Measurements from ENCODE around the gene FABP7.
"Not testable (repeated sequence)": the region's sequence is repeated elsewhere in the genome, so short reads cannot be mapped to it uniquely, and the experiment has no call there.

FABP7 gene

DNA sequence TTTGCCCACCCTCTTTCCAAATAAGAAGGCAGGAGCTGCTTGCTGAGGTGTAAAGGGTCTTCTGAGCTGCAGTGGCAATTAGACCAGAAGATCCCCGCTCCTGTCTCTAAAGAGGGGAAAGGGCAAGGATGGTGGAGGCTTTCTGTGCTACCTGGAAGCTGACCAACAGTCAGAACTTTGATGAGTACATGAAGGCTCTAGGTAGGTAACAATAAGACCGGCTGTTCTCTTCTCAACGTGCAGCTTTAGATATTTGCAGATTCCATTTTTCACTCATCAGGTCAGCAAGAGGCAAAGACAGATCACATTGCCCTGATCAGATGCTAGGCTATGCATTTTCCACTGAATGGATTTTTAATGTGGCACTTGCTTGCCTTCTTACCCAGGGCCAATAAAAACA, at the start of gene FABP7:
FABP7 (plus strand) TSS at position 50 of the 400 bp plus-strand sequence; CDS start at position 129, 79 bp downstream.
- no peak for DNase-seq (ENCODE audit: low read depth)

GRCh38 chr6:122730334-122730733, 49.2 kb upstream of the FABP7 start:
- no peak for DNase-seq (ENCODE audit: low read depth)

- no peak for DNase-seq (ENCODE audit: low read depth)
These were observed 48.6 kb upstream of the FABP7 start for GRCh38 chr6:122730775-122731386.

DNA sequence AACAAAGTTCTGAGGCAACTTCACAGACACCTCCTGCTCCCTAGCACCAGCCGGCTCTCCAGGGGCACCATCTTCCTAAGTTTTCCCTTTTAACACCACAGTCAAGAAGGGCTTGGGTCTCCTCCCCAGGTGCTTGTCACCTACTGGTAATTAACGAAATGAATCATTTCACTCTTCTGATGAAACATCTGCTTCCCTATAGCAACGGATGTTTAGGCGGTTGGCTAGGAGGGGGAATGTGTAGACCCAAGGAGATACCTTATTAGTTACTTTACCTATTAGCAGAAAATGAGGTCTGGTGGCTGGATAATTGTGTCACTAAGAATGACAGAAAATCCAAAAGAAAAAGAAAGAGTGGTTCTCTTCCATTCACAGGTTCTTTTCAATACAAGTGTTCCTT, 46.3 kb upstream of the FABP7 start:
- DNase-seq (ENCODE audit: low read depth): no peak

DNA sequence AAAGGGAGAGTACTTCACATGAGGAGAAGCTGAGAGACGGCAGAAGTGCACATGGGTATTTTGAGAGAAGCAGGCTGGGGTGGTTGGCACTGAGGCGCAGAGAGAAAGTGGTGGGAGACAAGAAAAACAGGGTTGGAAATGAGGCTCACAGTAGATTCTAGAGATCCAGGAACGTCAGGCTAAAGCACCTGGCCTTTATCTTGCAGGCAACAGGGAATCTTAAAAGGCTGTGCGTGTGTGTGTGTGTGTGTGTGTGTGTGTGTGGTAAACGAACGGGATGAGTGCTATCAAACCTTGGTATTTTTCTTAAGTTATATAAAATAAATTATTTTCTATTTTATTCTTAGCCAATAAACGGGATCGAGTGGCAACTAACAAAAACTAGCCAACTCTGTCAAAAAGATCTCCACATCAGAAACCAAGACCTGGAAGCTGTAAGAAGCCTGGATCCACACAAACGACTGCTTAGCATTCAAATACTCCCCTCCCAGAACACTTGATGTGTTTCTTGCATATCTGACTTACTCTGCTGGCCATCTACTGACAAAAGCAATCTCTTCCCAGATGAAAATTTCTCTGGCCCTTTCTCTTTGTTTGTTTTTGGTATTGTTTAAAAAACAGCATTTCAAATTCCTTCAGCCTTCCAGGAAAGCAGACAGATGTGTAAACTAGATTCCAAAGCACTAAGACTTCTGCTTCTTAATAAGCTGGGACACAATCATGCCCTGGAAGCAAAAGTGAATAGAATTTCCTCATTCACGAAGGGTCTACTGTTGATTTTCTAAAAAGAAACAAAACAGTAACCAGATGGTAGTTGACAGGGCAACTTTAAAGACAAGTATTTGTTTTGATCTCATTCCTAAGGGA, 44.8 kb upstream of the FABP7 start:
- no peak for DNase-seq (ENCODE audit: low read depth)

DNA sequence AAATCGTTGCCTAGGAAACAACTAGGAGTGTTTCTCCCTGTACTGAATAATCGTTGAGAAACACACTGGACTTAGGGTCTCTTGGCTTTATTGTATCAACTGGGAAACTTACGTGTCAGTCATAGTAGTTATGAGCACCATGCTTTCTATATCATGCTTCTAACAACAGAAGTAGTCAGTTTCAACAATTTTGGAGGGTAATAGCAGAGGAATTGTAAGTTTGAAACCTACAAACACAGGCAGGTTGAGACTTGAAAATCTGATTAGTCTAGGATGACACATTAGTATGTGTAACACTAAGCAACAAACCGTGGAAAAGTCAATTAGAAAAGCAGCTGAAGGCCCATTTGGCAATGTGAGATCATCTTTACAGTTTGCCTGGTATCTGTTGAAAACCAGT, 43.9 kb upstream of the FABP7 start:
- no peak for DNase-seq (ENCODE audit: low read depth)

- no peak for DNase-seq (ENCODE audit: low read depth)
These were observed 43.4 kb upstream of the FABP7 start for GRCh38 chr6:122736163-122736562.

DNA sequence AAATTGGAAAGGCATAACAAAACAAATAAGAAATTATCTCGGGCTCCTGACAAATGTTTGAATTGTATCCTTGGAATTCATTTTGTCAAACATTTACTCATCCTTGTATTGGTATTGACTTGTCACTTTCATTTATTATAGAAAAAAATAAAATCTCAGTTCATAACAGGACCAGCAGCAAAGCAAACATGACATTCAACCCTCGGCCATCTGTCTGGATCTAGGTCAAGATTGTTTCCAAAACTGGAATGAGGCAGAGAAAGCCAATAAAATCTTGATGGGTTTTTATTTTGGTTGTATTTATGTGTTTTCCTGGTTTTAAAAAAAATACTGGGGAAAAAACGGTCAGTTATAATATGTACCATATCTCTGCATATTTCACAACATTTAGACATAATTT, 42.9 kb upstream of the FABP7 start:
- DNase-seq (ENCODE audit: low read depth): no peak

DNA sequence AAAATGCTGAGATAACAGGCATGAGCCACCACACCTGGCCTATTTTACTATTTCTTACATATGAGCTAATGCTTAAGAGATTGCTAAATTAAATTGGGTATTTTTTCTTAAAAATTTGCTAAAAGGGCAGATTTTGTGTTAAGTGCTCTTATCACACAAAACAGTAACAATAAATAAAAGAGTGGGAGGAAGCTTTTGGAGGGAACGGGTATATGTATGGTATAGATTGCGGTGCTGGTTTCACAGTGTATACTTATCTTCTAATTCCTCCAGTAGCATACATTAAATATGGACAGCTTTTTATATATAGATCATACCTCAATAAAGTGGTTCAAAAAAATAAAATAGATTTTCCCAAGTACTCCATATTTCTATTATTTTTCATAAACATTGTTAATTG, 39.4 kb upstream of the FABP7 start:
- DNase-seq (ENCODE audit: low read depth): no peak

GRCh38 chr6:122740936-122741335, 38.6 kb upstream of the FABP7 start:
- DNase-seq (ENCODE audit: low read depth): no peak

GRCh38 chr6:122744247-122744646, 35.3 kb upstream of the FABP7 start:
- not testable (repeated sequence) for DNase-seq (ENCODE audit: low read depth)

DNA sequence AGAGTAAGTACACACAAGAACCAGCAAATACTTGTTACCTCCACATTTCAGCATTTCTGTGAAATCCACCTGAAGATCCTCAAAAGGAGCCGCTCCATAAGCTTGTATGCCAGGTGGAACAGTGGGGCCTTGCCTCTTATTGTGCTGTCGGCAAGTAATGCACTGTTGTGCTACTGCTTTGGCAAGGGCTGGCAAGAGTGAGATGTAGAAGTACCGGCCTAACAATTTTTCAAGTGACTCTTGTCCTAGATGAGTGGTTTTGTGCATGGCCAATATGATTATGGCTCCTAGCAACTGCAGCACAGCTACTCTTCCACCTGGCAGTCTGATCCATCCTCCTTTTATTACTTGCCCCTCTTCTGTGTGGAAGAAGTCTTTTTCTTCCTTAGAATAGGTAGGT, 34.7 kb upstream of the FABP7 start:
- DNase-seq (ENCODE audit: low read depth): not testable (repeated sequence)

DNA sequence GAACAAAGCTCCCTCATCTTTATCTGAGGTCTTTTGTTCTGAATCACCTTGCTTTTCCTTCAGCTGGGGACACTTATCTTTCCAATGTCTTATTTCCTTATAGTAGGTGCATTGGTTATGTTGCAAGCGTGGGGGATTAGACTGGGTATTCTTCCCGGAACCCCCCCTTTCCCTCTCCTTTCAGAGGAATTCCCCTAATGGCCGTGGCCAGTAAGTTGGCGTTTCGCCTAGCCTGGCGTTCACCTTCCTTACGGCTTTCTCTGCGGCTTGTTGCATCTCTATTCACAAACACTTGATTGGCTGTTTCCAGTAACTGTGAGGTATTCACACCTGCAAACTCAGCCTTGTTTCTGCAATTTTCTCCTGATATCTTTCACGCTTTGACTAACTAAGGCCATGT, 32.8 kb upstream of the FABP7 start:
- no peak for DNase-seq (ENCODE audit: low read depth)

GRCh38 chr6:122747573-122747972, 31.9 kb upstream of the FABP7 start:
- DNase-seq (ENCODE audit: low read depth): no peak

DNA sequence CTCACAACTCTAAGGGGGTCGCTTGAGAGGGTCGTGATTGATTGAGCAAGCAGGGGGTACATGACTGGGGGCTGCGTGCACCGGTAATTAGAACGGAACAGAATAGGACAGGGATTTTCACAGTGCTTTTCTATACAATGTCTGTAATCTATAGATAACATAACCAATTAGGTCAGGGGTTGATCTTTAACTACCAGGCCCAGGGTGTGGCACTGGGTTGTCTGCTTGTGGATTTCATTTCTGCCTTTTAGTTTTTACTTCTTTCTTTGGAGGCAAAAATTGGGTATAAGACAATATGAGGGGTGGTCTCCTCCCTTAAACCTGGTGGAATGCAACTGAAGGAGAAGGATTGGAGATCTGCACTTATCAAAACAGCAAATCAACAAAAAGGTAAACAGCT, 30.6 kb upstream of the FABP7 start:
- DNase-seq (ENCODE audit: low read depth): not testable (repeated sequence)

DNA sequence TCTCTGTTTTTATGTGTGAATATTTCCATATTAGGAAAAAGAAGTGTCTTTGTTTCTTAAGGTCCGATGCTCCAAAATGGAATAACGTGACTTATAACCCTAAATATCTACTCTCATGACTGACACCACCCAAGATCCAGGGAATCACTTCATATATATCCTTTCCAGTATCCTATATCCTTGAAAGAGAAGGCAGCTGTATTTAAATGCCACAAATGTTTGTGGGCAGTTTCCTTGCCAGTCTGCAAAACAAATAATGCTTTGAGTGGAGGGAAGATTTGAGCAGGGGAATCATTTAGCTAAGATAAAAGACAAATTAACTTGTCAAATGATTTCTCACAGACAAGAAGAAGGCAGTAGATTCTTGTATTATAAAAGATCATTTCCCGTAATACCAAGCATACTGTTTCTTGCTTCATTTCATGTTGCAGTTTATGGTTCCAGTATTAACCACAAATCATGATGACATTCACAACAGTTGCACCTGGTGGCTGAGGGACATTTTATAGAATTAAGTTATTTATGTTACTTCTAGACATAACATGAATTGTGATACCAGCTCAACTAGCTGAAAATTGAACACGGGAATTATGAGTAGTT, 30.0 kb upstream of the FABP7 start:
- no peak for DNase-seq (ENCODE audit: low read depth)

DNA sequence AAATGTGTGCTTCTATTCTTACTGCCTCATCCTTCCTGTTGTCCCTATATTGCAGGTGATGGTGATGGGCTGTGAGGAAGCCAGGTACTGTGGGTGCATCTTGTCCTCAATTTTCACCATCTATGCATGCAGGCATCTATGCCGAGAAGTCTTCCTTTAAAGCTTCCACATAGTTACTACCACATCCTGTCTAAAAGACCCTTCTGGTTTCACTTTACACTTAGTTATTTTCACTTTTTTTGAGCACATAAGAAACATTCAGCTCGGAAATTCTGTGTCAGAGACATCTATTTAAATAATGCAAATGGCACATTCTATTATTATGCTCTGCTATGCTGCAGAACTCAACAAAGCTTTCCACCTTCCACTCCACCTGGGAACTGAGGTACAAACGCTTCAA, 28.2 kb upstream of the FABP7 start:
- DNase-seq (ENCODE audit: low read depth): no peak

DNA sequence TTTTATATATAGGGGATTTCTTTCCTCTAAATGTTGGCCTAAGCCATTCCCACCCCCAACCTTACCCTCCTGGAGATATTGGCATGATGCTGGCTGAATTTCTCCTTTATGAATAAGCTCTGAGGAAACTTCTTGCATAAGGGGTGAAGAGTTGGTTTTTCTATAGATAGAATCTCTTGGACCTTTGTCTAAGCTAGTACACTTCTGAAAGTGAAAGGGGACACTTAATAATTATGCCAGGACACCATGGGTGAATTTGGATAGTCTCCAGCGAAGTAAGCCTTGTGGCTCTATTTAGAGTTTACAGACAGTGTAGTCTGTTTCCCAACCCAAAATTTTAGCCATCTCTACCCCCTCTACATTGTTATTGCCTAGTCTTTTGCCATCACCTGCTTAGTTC, 27.1 kb upstream of the FABP7 start:
- no peak for DNase-seq (ENCODE audit: low read depth)

GRCh38 chr6:122753000-122753687, 26.4 kb upstream of the FABP7 start:
- DNase-seq (ENCODE audit: low read depth): no peak

GRCh38 chr6:122753688-122754056, 25.8 kb upstream of the FABP7 start:
- no peak for DNase-seq (ENCODE audit: low read depth)

- DNase-seq (ENCODE audit: low read depth): no peak
These were observed 25.3 kb upstream of the FABP7 start for GRCh38 chr6:122754191-122754731.

DNA sequence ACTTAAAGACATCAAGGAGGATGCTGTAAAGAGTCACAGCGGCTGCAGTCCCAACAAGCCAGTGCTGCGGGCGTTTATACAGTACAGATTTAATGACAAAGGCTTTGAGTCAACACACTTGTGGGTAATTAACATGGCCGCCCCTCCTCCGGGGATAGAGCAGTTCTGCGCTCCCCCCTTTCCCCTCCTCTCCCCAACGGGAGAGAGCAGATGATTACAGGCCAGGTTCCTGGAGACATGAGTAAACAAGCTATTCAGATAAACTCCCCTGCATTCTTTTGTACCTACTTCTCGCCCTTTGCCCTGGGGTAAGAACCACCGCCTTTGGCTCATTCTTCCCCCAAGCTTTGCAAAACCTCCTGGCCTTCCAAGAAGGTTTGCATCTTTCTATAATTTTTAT, 23.6 kb upstream of the FABP7 start:
- no peak for DNase-seq (ENCODE audit: low read depth)

Data from activated T-helper 1 cell treated with Interleukin-2 at 50 U/mL for 16 hours (primary cell).